Loucy (cell line): ENCODE data around the gene LIPC.

ENCODE experiments used
- H2AFZ ChIP-seq: fragments of 200-600 bp; sonication (generic); 2 replicates; pipeline ENCODE4 v1.6.0; 2016; ENCODE audit warnings: antibody characterized with exemption, mild to moderate bottlenecking, low read length, moderate library complexity
- H3F3A ChIP-seq: fragments of 200-600 bp; 2 replicates; pipeline ENCODE4 v1.6.0; 2016; ENCODE audit warnings: antibody characterized with exemption, low read depth, mild to moderate bottlenecking
- H3K27me3 ChIP-seq: fragments of 200-600 bp; sonication (generic); 2 replicates; pipeline ENCODE4 v1.6.1; 2014; ENCODE audit warnings: low read length, mild to moderate bottlenecking; ENCODE audit not compliant: insufficient read depth, poor library complexity, severe bottlenecking
- H3K36me3 ChIP-seq: fragments of 200-600 bp; sonication (generic); 2 replicates; pipeline ENCODE4 v1.6.1; 2016; ENCODE audit warnings: low read length; ENCODE audit not compliant: insufficient read depth
- H3K4me1 ChIP-seq: fragments of 200-600 bp; sonication (generic); 2 replicates; pipeline ENCODE4 v1.5.1; 2014; ENCODE audit warnings: low read length, mild to moderate bottlenecking; ENCODE audit not compliant: insufficient read depth, poor library complexity, severe bottlenecking
- H3K4me2 ChIP-seq: fragments of 200-600 bp; sonication (generic); 2 replicates; pipeline ENCODE4 v1.6.0; 2014; ENCODE audit warnings: antibody characterized with exemption, low read length, low read depth, mild to moderate bottlenecking; ENCODE audit not compliant: poor library complexity, severe bottlenecking
- H3K4me3 ChIP-seq: fragments of 200-600 bp; sonication (generic); 2 replicates; pipeline ENCODE4 v1.5.1; 2014; ENCODE audit warnings: low read length, mild to moderate bottlenecking, mixed read lengths; ENCODE audit not compliant: poor library complexity, severe bottlenecking
- H3K79me2 ChIP-seq: fragments of 200-600 bp; sonication (generic); 2 replicates; pipeline ENCODE4 v1.6.1; 2014; ENCODE audit warnings: low read length; ENCODE audit not compliant: insufficient read depth
- H3K9ac ChIP-seq: fragments of 200-600 bp; sonication (generic); 2 replicates; pipeline ENCODE4 v1.6.0; 2014; ENCODE audit warnings: mild to moderate bottlenecking, low read depth, low read length, moderate library complexity; ENCODE audit not compliant: poor library complexity, severe bottlenecking
- H3K9me2 ChIP-seq: fragments of 200-600 bp; sonication (generic); replicated peaks from 2 replicates; pipeline ENCODE4 v1.6.1; 2016; ENCODE audit warnings: low read depth, low read length, mixed read lengths
- H3K9me3 ChIP-seq: fragments of 200-600 bp; sonication (generic); 2 replicates; pipeline ENCODE4 v1.6.1; 2014; ENCODE audit warnings: mild to moderate bottlenecking, antibody characterized with exemption, low read length, low read depth; ENCODE audit not compliant: insufficient read depth
- H4K20me1 ChIP-seq: fragments of 200-600 bp; sonication (generic); 2 replicates; pipeline ENCODE4 v1.6.0; 2014; ENCODE audit warnings: antibody characterized with exemption, low read length, mild to moderate bottlenecking; ENCODE audit not compliant: insufficient read depth, poor library complexity, severe bottlenecking
- EZH2phosphoT487 ChIP-seq: fragments of 200-600 bp; IDR thresholded peaks from 2 replicates; pipeline ENCODE4 v1.6.1; 2018; ENCODE audit warnings: antibody characterized with exemption, mild to moderate bottlenecking, moderate library complexity, borderline replicate concordance
- TF ChIP-seq, protein P1 (sequence below): fragments of 200-600 bp; sonication (generic); conservative IDR thresholded peaks from 2 replicates; pipeline ENCODE4 v1.5.1; 2014; ENCODE audit warnings: mild to moderate bottlenecking, antibody characterized with exemption, low read length

The LIPC gene

GRCh38 chr15:58392141-58392540 lies 39.6 kb upstream of the LIPC start:
- no peak overlapping the region for H2AFZ ChIP-seq
- no peak overlapping the region for H3K4me3 ChIP-seq
- H3F3A ChIP-seq: no peaks in the 10 kb centered on the region
- peak overlapping the region; percentile 20 for H3K4me2 ChIP-seq
- no peaks in the 10 kb centered on the region for H4K20me1 ChIP-seq
- no peaks in the 10 kb centered on the region for H3K79me2 ChIP-seq
- H3K27me3 ChIP-seq: no peaks in the 10 kb centered on the region
- no peaks in the 10 kb centered on the region for H3K9me2 ChIP-seq
- H3K9me3 ChIP-seq: no peaks in the 10 kb centered on the region
- no peak overlapping the region for H3K9ac ChIP-seq
- peaks cover 19% of the 10 kb centered on the region for H3K4me1 ChIP-seq
- TF ChIP-seq, protein P1, sequence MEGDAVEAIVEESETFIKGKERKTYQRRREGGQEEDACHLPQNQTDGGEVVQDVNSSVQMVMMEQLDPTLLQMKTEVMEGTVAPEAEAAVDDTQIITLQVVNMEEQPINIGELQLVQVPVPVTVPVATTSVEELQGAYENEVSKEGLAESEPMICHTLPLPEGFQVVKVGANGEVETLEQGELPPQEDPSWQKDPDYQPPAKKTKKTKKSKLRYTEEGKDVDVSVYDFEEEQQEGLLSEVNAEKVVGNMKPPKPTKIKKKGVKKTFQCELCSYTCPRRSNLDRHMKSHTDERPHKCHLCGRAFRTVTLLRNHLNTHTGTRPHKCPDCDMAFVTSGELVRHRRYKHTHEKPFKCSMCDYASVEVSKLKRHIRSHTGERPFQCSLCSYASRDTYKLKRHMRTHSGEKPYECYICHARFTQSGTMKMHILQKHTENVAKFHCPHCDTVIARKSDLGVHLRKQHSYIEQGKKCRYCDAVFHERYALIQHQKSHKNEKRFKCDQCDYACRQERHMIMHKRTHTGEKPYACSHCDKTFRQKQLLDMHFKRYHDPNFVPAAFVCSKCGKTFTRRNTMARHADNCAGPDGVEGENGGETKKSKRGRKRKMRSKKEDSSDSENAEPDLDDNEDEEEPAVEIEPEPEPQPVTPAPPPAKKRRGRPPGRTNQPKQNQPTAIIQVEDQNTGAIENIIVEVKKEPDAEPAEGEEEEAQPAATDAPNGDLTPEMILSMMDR: no peak
- no peak for TF ChIP-seq EZH2phosphoT487
- no peaks in the 10 kb centered on the region for H3K36me3 ChIP-seq

DNA sequence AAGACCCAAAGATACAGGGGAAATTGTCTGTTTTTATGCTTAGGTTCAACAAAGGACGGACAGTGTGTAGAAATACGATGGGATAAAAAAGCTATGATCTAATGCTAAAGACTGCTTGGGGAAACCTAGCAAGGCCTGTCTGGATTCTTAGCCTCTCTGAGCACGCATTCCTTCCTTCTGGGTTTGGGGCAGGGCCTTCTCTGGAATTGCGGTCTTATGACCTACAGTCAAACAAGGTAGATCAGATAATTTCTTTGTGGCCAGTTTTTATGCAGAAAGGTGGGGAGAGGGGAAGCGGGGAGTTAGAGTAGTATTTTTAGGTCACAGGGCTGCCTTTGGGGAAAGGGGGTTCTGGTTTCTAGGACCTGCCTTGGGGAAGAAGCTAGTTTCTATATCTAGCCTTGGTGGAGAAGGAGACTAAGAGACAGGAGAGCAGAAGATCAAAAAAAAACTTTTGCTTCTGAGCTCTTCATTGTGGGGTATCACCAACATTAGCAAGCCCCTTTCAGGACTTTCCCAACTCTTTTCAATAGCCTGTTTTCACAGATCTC lies 39.1 kb upstream of the LIPC start:
- Histone ChIP-seq H3K9ac (no peak overlapping the region), H3K27me3 (no peaks in the 10 kb centered on the region), H3K36me3 (no peaks in the 10 kb centered on the region), H3K9me2 (no peaks in the 10 kb centered on the region), H3K4me3 (no peak overlapping the region), H3K4me1 (peaks cover 19% of the 10 kb centered on the region), H3F3A (no peaks in the 10 kb centered on the region), H4K20me1 (no peaks in the 10 kb centered on the region), H3K79me2 (no peaks in the 10 kb centered on the region), H3K9me3 (no peaks in the 10 kb centered on the region), H2AFZ (no peak overlapping the region), H3K4me2 (peak overlapping the region; percentile 20)
- TF ChIP-seq EZH2phosphoT487: no peak
- TF ChIP-seq, protein P1: no peak

- no peaks in the 10 kb centered on the region for H3K27me3 ChIP-seq
- peak overlapping the region; percentile 20 for H3K4me2 ChIP-seq
- H3K9me2 ChIP-seq: no peaks in the 10 kb centered on the region
- no peak overlapping the region for H3K4me3 ChIP-seq
- TF ChIP-seq EZH2phosphoT487: no peak
- TF ChIP-seq, protein P1: no peak
- H3K4me1 ChIP-seq: peaks cover 19% of the 10 kb centered on the region
- no peaks in the 10 kb centered on the region for H3F3A ChIP-seq
- H2AFZ ChIP-seq: no peak overlapping the region
- no peaks in the 10 kb centered on the region for H3K9me3 ChIP-seq
- H3K9ac ChIP-seq: no peak overlapping the region
- H3K79me2 ChIP-seq: no peaks in the 10 kb centered on the region
- no peaks in the 10 kb centered on the region for H3K36me3 ChIP-seq
- H4K20me1 ChIP-seq: no peaks in the 10 kb centered on the region
Measured at GRCh38 chr15:58393241-58393662, 38.5 kb upstream of the LIPC start.
